Urothelium cell line (cell line): Measurements from ENCODE around the gene TMEM178B.

ENCODE experiments used
- DNase-seq: peaks from one replicate; pipeline ENCODE4 v3.0.0; 2011; ENCODE audit warnings: low spot score, mixed read lengths
- FAIRE-seq: peaks from 2 replicates; lab custom pipeline; 2011; peaks lifted over from hg19 to GRCh38; lab: Jason Lieb, UNC

TMEM178B gene

GRCh38 chr7:141410353-141411000 is 336.6 kb downstream of the TMEM178B start:
- no peak for DNase-seq
- FAIRE-seq: no peak

- no peak for DNase-seq
- no peak for FAIRE-seq
Measured at GRCh38 chr7:141411133-141411532, 337.3 kb downstream of the TMEM178B start.

DNA sequence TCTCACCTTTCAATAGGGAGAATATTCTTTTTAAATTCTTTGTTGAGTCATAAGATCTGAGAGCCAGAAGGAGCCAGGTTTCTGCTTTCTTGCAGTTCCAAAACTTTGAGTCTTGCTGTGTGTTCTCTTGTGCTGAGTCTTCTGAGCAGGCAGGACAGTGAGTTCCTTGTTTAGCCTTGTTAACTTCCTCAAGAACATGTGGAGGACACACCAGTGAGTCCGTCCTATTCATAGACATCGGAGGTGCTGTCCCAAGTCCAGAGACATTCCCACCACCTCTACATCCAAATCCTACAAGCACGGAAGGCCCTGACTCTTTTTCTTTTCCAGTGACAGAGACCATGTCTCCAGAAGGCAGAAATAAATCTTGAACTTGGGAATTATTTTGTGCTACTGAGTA is 342.1 kb downstream of the TMEM178B start:
- DNase-seq (no peak), FAIRE-seq (no peak)

DNA sequence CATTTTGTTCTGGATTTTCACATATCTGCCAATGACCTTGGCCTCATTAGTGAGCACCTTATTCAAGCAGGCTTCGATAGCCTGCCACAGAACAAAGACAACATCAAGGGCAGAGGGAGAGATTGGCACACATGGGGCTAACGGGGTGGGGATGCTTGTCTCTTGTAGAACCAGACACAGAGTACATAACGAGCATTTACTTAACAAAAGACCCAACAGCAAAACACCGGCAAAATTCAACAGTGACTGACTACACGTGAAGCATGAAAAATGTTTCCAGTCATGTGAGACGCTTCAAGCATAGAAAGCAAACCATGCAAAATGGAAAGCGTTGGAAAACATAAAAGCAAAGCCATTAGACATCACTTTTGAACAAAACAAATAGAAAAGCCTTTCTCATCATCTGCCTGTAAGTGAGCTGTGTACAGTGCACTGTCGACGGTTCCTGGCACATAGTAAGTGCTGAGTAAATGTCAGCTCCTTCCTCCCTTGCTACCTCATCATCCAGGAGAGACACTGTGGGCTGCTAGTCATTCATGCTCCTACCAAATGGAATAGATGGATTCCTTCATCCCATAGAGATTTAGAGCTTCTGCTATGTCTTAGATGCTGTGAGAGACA is 342.9 kb downstream of the TMEM178B start:
- no peak for DNase-seq
- FAIRE-seq: no peak

- DNase-seq: no peak
- no peak for FAIRE-seq
Measured at GRCh38 chr7:141417506-141417905, 343.6 kb downstream of the TMEM178B start.

GRCh38 chr7:141418066-141418465 is 344.2 kb downstream of the TMEM178B start:
- FAIRE-seq (no peak), DNase-seq (no peak)

GRCh38 chr7:141421306-141421705 is 347.4 kb downstream of the TMEM178B start:
- DNase-seq (no peak), FAIRE-seq (no peak)

- DNase-seq (no peak), FAIRE-seq (no peak)
Measured at GRCh38 chr7:141427134-141427533, 353.3 kb downstream of the TMEM178B start.

- DNase-seq: no peak
Measured at GRCh38 chr7:141430455-141431139, 356.7 kb downstream of the TMEM178B start.

GRCh38 chr7:141431140-141431479 is 357.2 kb downstream of the TMEM178B start:
- FAIRE-seq (no peak), DNase-seq (no peak)

More at GRCh38 chr7:141430455-141431139, 356.7 kb downstream of the TMEM178B start:
- FAIRE-seq: no peak

DNA sequence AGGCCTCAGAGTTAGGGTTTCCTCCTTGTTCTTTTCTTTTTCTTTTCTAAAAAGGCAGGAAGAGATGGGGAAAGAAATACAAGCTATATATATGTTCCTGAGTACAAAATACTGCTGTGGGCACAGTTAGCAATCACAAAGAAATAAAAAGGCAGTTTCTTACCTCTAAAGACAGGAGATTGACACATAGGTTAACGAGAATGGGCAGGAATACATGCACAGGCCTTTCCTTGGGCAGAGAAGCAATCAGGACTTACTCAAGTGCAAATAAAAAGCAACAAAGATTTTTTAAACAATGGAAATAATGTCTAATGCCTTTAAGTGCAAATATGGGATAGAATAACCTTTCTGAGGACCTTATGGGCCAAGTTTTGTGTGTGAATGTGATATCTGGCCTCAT is 357.8 kb downstream of the TMEM178B start:
- DNase-seq (no peak), FAIRE-seq (no peak)

GRCh38 chr7:141433698-141434097 is 359.8 kb downstream of the TMEM178B start:
- FAIRE-seq: no peak

DNA sequence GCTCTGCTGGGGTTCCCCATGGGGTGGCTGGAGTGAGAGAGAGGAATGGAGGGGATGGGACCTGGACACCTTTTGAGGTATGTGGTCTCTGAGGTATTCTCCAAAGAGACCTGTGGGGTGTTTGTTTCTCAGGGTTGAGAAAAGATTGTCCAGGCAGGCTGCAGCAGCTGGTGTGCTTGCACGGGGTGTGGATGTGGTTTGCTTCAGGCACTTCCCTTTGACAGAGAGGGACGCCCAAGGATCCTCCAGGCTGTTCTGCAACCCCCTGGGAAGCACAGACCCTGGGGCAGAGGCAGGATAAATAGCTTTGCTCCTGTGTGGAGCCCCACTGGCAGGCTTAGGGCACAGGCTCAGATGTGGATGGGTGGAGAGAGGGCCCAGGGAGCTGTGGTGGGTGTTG is 362.3 kb downstream of the TMEM178B start:
- no peak for DNase-seq

More at GRCh38 chr7:141433698-141434097, 359.8 kb downstream of the TMEM178B start:
- DNase-seq: no peak

GRCh38 chr7:141436575-141437075 is 362.8 kb downstream of the TMEM178B start:
- no peak for FAIRE-seq
- DNase-seq: no peak

More for the DNA sequence above, 362.3 kb downstream of the TMEM178B start:
- FAIRE-seq: no peak

- no peak for FAIRE-seq
Measured at GRCh38 chr7:141439164-141439563, 365.3 kb downstream of the TMEM178B start.

DNA sequence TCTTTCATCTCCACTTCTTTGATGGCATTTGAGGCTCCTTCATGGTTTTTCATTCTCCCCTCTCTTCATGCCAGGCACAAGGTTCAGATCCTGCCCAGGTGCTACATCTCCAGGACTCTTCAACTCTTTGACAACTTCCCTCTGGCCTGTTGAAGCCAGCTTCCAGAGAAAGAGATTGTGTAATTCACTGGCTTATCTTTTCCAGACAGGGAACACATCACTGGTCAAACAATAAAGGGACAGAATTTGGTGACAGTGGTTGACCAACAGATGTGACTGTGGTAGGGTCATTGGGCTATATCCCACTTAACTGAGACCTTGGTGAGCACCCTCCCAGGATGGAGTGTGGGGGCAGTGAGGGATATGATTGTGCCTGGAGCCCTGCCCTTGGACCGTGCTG is 365.9 kb downstream of the TMEM178B start:
- DNase-seq (no peak), FAIRE-seq (no peak)

More at GRCh38 chr7:141439164-141439563, 365.3 kb downstream of the TMEM178B start:
- no peak for DNase-seq

DNA sequence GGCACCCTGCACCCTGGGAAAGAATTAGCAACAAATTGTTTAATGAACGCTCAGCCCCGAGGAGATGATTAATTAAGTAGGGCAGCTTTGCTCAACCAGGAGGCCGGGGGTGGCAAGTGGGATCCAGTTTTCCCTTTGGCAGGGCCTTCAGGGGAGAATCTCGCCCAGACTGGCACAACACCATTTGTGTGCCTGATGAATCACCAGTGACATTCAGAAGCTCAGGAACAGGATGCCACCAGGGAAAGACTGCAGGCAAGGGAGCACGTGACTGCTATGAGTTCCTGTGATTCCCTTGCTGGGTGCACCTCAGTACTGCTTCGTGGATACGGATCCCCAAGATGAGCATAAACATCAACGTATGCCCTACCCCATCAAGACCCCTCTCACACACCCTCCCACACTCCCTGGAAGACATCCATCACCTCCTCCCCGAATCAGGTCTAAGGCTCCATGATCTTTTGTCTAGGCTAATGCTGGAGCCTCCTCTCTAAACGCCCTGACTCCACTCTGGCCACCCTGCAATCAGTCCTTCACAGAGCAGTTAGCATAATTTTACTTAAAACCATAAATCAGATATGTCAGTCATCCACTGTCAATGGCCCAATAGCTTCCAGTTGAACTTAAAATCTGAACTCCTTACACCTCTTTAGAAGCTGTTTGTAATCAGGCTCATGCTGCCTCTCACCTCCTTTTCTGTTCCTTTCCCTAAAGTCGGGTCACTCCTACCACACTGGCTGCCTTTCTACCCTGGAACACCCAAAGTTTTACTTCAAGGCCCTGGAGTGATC is 368.2 kb downstream of the TMEM178B start:
- DNase-seq (no peak), FAIRE-seq (no peak)

- DNase-seq (no peak), FAIRE-seq (no peak)
Measured at GRCh38 chr7:141442781-141443180, 368.9 kb downstream of the TMEM178B start.

- DNase-seq (no peak), FAIRE-seq (no peak)
Measured at GRCh38 chr7:141444961-141445360, 371.1 kb downstream of the TMEM178B start.

GRCh38 chr7:141451232-141451631 is 377.4 kb downstream of the TMEM178B start:
- FAIRE-seq: no peak
- no peak for DNase-seq

GRCh38 chr7:141452911-141453310 is 379.0 kb downstream of the TMEM178B start:
- DNase-seq: no peak
- FAIRE-seq: no peak
